IPS-20b (cell line): ENCODE results near the gene SKAP1.

Source experiments
- H3K27ac ChIP-seq: one replicate; pipeline ENCODE4 v1.5.1; 2013; ENCODE audit warnings: low read length
- H3K27me3 ChIP-seq: 2 replicates; pipeline ENCODE4 v1.6.1; 2013; ENCODE audit warnings: mild to moderate bottlenecking, low read length, inconsistent platforms; ENCODE audit not compliant: insufficient read depth
- H3K36me3 ChIP-seq: 2 replicates; pipeline ENCODE4 v1.6.1; 2013; ENCODE audit warnings: low read depth, mild to moderate bottlenecking, inconsistent platforms, low read length, moderate library complexity; ENCODE audit not compliant: insufficient read depth
- H3K4me1 ChIP-seq: 2 replicates; pipeline ENCODE4 v1.6.1; 2013; ENCODE audit warnings: mild to moderate bottlenecking, control low read depth, inconsistent platforms, low read length, moderate library complexity; ENCODE audit not compliant: insufficient read depth
- H3K4me3 ChIP-seq: 2 replicates; pipeline ENCODE4 v1.5.1; 2013; ENCODE audit warnings: mild to moderate bottlenecking, low read length, inconsistent platforms
- H3K9ac ChIP-seq: 2 replicates; pipeline ENCODE4 v1.6.1; 2013; ENCODE audit warnings: low read depth, mild to moderate bottlenecking, inconsistent platforms, low read length, moderate library complexity
- H3K9me3 ChIP-seq: 2 replicates; pipeline ENCODE4 v1.6.1; 2013; ENCODE audit warnings: mild to moderate bottlenecking, low read depth, low read length, inconsistent platforms; ENCODE audit not compliant: insufficient read depth

SKAP1 gene

GRCh38 chr17:48100591-48101011, 329.4 kb downstream of the SKAP1 start:
- Histone ChIP-seq H3K9ac (peak overlapping the region; percentile 92), H3K27me3 (no peaks in the 10 kb centered on the region), H3K27ac (no peak overlapping the region), H3K4me3 (peak overlapping the region; percentile 78), H3K9me3 (no peaks in the 10 kb centered on the region), H3K36me3 (peaks cover 9% of the 10 kb centered on the region; the same call in 1 of the 2 replicates), H3K4me1 (no peaks in the 10 kb centered on the region; the same call in 1 of the 2 replicates)

- Histone ChIP-seq H3K27me3 (no peaks in the 10 kb centered on the region), H3K4me1 (no peaks in the 10 kb centered on the region; the same call in 1 of the 2 replicates), H3K4me3 (peak overlapping the region; percentile 78), H3K9me3 (no peaks in the 10 kb centered on the region), H3K36me3 (peaks cover 12% of the 10 kb centered on the region; the same call in 1 of the 2 replicates), H3K27ac (no peak overlapping the region), H3K9ac (peak overlapping the region; percentile 92; the same call in 1 of the 2 replicates)
These were observed 329.9 kb downstream of the SKAP1 start for GRCh38 chr17:48100160-48100559.

GRCh38 chr17:48095611-48096010, 334.4 kb downstream of the SKAP1 start:
- Histone ChIP-seq H3K36me3 (peaks cover 12% of the 10 kb centered on the region; the same call in 1 of the 2 replicates), H3K4me1 (no peaks in the 10 kb centered on the region; the same call in 1 of the 2 replicates), H3K27ac (no peak overlapping the region), H3K4me3 (no peak overlapping the region), H3K9me3 (no peaks in the 10 kb centered on the region), H3K9ac (no peak overlapping the region), H3K27me3 (no peaks in the 10 kb centered on the region)

- no peaks in the 10 kb centered on the region for H3K27me3 ChIP-seq
- H3K9me3 ChIP-seq: no peaks in the 10 kb centered on the region
- no peak overlapping the region for H3K4me3 ChIP-seq
- no peak overlapping the region for H3K27ac ChIP-seq
- H3K36me3 ChIP-seq: peaks cover 12% of the 10 kb centered on the region; the same call in 1 of the 2 replicates
- H3K9ac ChIP-seq: no peak overlapping the region
- H3K4me1 ChIP-seq: no peaks in the 10 kb centered on the region
These were observed 336.5 kb downstream of the SKAP1 start for GRCh38 chr17:48093341-48094045.

GRCh38 chr17:48084932-48085331, 345.1 kb downstream of the SKAP1 start:
- no peak overlapping the region for H3K27ac ChIP-seq
- no peak overlapping the region for H3K9ac ChIP-seq
- H3K4me1 ChIP-seq: no peaks in the 10 kb centered on the region

More at GRCh38 chr17:48084932-48085331, 345.1 kb downstream of the SKAP1 start:
- no peaks in the 10 kb centered on the region for H3K9me3 ChIP-seq
- H3K4me3 ChIP-seq: no peak overlapping the region
- no peaks in the 10 kb centered on the region for H3K27me3 ChIP-seq
- no peaks in the 10 kb centered on the region for H3K36me3 ChIP-seq
